ENCODE measurements around the gene NPIPB4.
"Not testable (repeated sequence)": the region's sequence is repeated elsewhere in the genome, so short reads cannot be mapped to it uniquely, and the experiment has no call there.

DNA sequence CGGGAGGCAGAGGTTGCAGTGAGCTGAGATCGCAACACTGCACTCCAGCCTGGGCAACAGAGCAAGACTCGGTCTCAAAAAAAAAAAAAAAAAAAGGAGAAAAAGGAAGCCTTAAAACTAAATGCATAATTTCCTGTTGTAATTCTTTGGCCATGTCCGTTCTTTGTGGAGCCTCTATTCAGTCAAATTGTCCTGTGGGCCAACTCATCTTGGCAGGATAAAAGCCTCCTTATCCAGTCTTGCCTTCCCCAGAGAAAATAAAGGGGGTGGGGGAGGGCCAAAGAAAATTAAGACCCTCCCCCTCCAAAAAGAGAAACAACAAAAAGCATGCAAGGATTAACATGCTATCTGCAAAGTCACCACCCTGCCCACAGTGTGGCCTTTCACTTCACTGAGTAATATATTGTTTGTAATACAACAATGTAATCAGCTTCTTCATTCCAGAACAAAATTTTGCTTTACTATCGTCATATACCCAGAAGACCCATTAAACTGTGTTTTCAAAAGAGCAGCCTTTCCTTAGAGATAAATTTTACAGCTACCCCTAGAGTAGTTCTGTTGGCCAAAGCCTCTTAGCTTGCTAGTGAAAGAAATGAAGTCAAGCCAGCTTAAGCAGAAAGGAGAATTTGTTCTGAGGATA lies 31.4 kb downstream of the NPIPB4 start:
- TF ChIP-seq ZZZ3 (IDR thresholded peaks at IDR 0.05); TAF15 (IDR thresholded peaks at IDR 0.05; ENCODE audit: low read depth, low read length): not testable (repeated sequence)
- TF ChIP-seq, protein P1, sequence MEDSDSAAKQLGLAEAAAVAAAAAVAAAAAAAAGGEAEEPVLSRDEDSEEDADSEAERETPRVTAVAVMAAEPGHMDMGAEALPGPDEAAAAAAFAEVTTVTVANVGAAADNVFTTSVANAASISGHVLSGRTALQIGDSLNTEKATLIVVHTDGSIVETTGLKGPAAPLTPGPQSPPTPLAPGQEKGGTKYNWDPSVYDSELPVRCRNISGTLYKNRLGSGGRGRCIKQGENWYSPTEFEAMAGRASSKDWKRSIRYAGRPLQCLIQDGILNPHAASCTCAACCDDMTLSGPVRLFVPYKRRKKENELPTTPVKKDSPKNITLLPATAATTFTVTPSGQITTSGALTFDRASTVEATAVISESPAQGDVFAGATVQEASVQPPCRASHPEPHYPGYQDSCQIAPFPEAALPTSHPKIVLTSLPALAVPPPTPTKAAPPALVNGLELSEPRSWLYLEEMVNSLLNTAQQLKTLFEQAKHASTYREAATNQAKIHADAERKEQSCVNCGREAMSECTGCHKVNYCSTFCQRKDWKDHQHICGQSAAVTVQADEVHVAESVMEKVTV (CRISPR knock-in tag; IDR thresholded peaks at IDR 0.05): not testable (repeated sequence)

Data from K562 (cell line).